ENCODE measurements around the gene DNAJB12. TPM values are rescaled to one million over a fixed set of nuclear protein-coding genes. Genes with fewer than 3 reads are reported as not detected.
"Not testable (repeated sequence)": the region's sequence is repeated elsewhere in the genome, so short reads cannot be mapped to it uniquely, and the experiment has no call there.

The DNAJB12 gene
- total RNA-seq, 1 donor from 2014 or later = 34.8 TPM

GRCh38 chr10:72355214-72355555, 466 bp upstream of the DNAJB12 start:
- DNase-seq (ENCODE audit: extremely low read depth, low read depth, low spot score) = no peak

- no peak for DNase-seq (ENCODE audit: extremely low read depth, low read depth, low spot score)
These were observed 759 bp downstream of the DNAJB12 start for GRCh38 chr10:72353965-72354355.

- no peak for DNase-seq (ENCODE audit: extremely low read depth, low read depth, low spot score)
These were observed 1.4 kb downstream of the DNAJB12 start for GRCh38 chr10:72353028-72353964.

GRCh38 chr10:72351479-72351878, 3.2 kb downstream of the DNAJB12 start:
- no peak for DNase-seq (ENCODE audit: extremely low read depth, low read depth, low spot score)

GRCh38 chr10:72349438-72349837, 5.3 kb downstream of the DNAJB12 start:
- no peak for DNase-seq (ENCODE audit: extremely low read depth, low read depth, low spot score)

- DNase-seq (ENCODE audit: extremely low read depth, low read depth, low spot score) = no peak
These were observed 6.4 kb downstream of the DNAJB12 start for GRCh38 chr10:72348282-72348681.

GRCh38 chr10:72346117-72346516, 8.6 kb downstream of the DNAJB12 start:
- DNase-seq (ENCODE audit: extremely low read depth, low read depth, low spot score) = not testable (repeated sequence)

- no peak for DNase-seq (ENCODE audit: extremely low read depth, low read depth, low spot score)
These were observed 9.8 kb downstream of the DNAJB12 start for GRCh38 chr10:72344932-72345331.

- no peak for DNase-seq (ENCODE audit: extremely low read depth, low read depth, low spot score)
These were observed 11.8 kb downstream of the DNAJB12 start for GRCh38 chr10:72342911-72343310.

GRCh38 chr10:72340510-72341261, 14.0 kb downstream of the DNAJB12 start:
- no peak for DNase-seq (ENCODE audit: extremely low read depth, low read depth, low spot score)

- DNase-seq (ENCODE audit: extremely low read depth, low read depth, low spot score) = no peak
These were observed 16.5 kb downstream of the DNAJB12 start for GRCh38 chr10:72338180-72338579.

GRCh38 chr10:72337722-72338121, 17.0 kb downstream of the DNAJB12 start:
- DNase-seq (ENCODE audit: extremely low read depth, low read depth, low spot score) = no peak

- DNase-seq (ENCODE audit: extremely low read depth, low read depth, low spot score) = no peak
These were observed 17.6 kb downstream of the DNAJB12 start for GRCh38 chr10:72337039-72337629.

GRCh38 chr10:72336259-72337038, 18.3 kb downstream of the DNAJB12 start:
- no peak for DNase-seq (ENCODE audit: extremely low read depth, low read depth, low spot score)

GRCh38 chr10:72335394-72336258, 19.1 kb downstream of the DNAJB12 start:
- DNase-seq (ENCODE audit: extremely low read depth, low read depth, low spot score) = no peak

- no peak for DNase-seq (ENCODE audit: extremely low read depth, low read depth, low spot score)
These were observed 19.8 kb downstream of the DNAJB12 start for GRCh38 chr10:72334825-72335393.

- no peak for DNase-seq (ENCODE audit: extremely low read depth, low read depth, low spot score)
These were observed 20.4 kb downstream of the DNAJB12 start for GRCh38 chr10:72334196-72334824.

- DNase-seq (ENCODE audit: extremely low read depth, low read depth, low spot score) = no peak
These were observed 21.4 kb downstream of the DNAJB12 start for GRCh38 chr10:72333112-72334015.
